K562 (cell line): ENCODE measurements around the gene TUBA1A. TPM values are rescaled to one million over a fixed set of nuclear protein-coding genes. Genes with fewer than 3 reads are reported as not detected.

Experiments
- CBX8 ChIP-seq: fragments of 200-600 bp; sonication (generic); IDR thresholded peaks from 2 replicates; pipeline ENCODE4 v1.6.1; 2012; ENCODE audit warnings: borderline replicate concordance, mixed run types, low read depth, mild to moderate bottlenecking, moderate library complexity, mixed read lengths, low read length, control low read depth, inconsistent platforms; ENCODE audit not compliant: poor library complexity, severe bottlenecking; ENCODE audit errors: extremely low read depth
- ELF1 ChIP-seq: fragments of 200-800 bp; sonication (Bioruptor generic); IDR thresholded peaks from 2 replicates; pipeline ENCODE4 v1.6.1; 2016; ENCODE audit warnings: missing genetic modification characterization, missing compliant biosample characterization
- GTF2A2 ChIP-seq: IDR thresholded peaks from 2 replicates; pipeline ENCODE4 v1.6.1; 2016; ENCODE audit warnings: mild to moderate bottlenecking, missing genetic modification characterization, missing compliant biosample characterization
- GTF2E2 ChIP-seq: fragments of 200-800 bp; sonication (Bioruptor generic); IDR thresholded peaks from 2 replicates; pipeline ENCODE4 v1.6.1; 2016; ENCODE audit warnings: missing genetic modification characterization, missing compliant biosample characterization
- HINFP ChIP-seq: fragments of 450-650 bp; conservative IDR thresholded peaks from 2 replicates; pipeline ENCODE4 v1.6.1; 2016; ENCODE audit warnings: missing genetic modification characterization, low read depth, mild to moderate bottlenecking, control low read depth, missing compliant biosample characterization
- MAFK ChIP-seq: IDR thresholded peaks from 2 replicates; pipeline ENCODE4 v1.6.1; 2011; ENCODE audit warnings: low read length, improper control_type of control experiment
- PCBP1 ChIP-seq: fragments of 200-400 bp; formaldehyde crosslinking; IDR thresholded peaks from 2 replicates; pipeline ENCODE4 v1.6.1; 2018; ENCODE audit warnings: mild to moderate bottlenecking, low read depth, low read length; ENCODE audit not compliant: poor library complexity, severe bottlenecking
- POLR3A ChIP-seq: IDR thresholded peaks from 2 replicates; pipeline ENCODE4 v1.6.1; 2011; ENCODE audit warnings: borderline replicate concordance, mild to moderate bottlenecking, moderate library complexity; ENCODE audit not compliant: insufficient read length, insufficient read depth; ENCODE audit errors: extremely low read depth
- TBL1XR1 ChIP-seq, 2 experiments: IDR thresholded peaks; 2 replicates each; pipeline ENCODE4 v1.6.1; 2012; ENCODE audit warnings: improper control_type of control experiment in 2 of 2, low read length in 2 of 2, mild to moderate bottlenecking in 1 of 2
- TEAD1 ChIP-seq, 2 experiments: fragments of 450-650 bp in 1 of 2; sonication (generic) in 1 of 2; formaldehyde crosslinking; IDR thresholded peaks; 2 replicates each; pipeline versions ENCODE4 v1.4.0 to v1.8.0; 2020 to 2022; ENCODE audit warnings: mild to moderate bottlenecking in 2 of 2, missing genetic modification reagents in 1 of 2
- ZNF239 ChIP-seq: fragments of 250-450 bp; sonication (Bioruptor Pico); IDR thresholded peaks from 2 replicates; pipeline ENCODE4 v1.4.0; 2020; ENCODE audit warnings: mild to moderate bottlenecking
- polyA plus RNA-seq, 8 experiments: library from polyadenylated mRNA; depleted of rRNA in 4 of 8; stranded (reverse) in 5 of 8; unstranded in 3 of 8; fragments of >200 nt; fragmentation: Nextera tagmentation in 2 of 8; fragmentation: Illumina TruSeq in 1 of 8; extraction: Ambion mirVana in 2 of 8; extraction: Trizol in 1 of 8; gene quantifications; 2 replicates each; pipeline versions ENCODE4 v1.2.1 to v1.2.3, GENCODE V29; 2011 to 2014; ENCODE audit warnings: inconsistent platforms in 1 of 8, missing spikeins in 1 of 8
- total RNA-seq, 7 experiments: library from RNA; depleted of rRNA in 6 of 7; stranded (reverse); fragments of >200 nt in 6 of 7; fragmentation: Illumina TruSeq in 2 of 7; extraction: Trizol in 2 of 7; gene quantifications; 2 replicates each; pipeline versions ENCODE4 v1.2.1 to v1.2.3, GENCODE V29; 2011 to 2021; ENCODE audit warnings: low replicate concordance in 1 of 7

Gene TUBA1A
- total and polyA plus RNA-seq, 9 of the 15 experiments (the other 6 are each of a cell fraction or from before 2014, with no cell fraction given), result 7.4 to 45.1 (median 11.9) TPM

GRCh38 chr12:49161092-49161795 is 27.6 kb downstream of the TUBA1A start (continued):
- TF ChIP-seq TEAD1 (CRISPR knock-in tag; IDR thresholded peaks at IDR 0.05) (no peak), PCBP1 (no peak), MAFK (no peak), POLR3A (no peak), GTF2A2 (tag) (0 out of 2 replicates have a peak, but pooled peaks have one; percentile 49), ZNF239 (CRISPR knock-in tag) (no peak), HINFP (tag) (no peak), CBX8 (no peak), GTF2E2 (no peak), ELF1 (tag) (no peak), TBL1XR1 (IDR thresholded peaks at IDR 0.05; ENCODE audit: low read length in 2 of 2) (no peak)
